Stromal cell of bone marrow (primary cell): Measurements from ENCODE around the gene INHA.

ENCODE experiments used
- DNase-seq: peaks from one replicate; pipeline ENCODE4 v3.0.0-alpha.2; 2012; ENCODE audit warnings: low read depth

The INHA gene, protein sequence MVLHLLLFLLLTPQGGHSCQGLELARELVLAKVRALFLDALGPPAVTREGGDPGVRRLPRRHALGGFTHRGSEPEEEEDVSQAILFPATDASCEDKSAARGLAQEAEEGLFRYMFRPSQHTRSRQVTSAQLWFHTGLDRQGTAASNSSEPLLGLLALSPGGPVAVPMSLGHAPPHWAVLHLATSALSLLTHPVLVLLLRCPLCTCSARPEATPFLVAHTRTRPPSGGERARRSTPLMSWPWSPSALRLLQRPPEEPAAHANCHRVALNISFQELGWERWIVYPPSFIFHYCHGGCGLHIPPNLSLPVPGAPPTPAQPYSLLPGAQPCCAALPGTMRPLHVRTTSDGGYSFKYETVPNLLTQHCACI

DNA sequence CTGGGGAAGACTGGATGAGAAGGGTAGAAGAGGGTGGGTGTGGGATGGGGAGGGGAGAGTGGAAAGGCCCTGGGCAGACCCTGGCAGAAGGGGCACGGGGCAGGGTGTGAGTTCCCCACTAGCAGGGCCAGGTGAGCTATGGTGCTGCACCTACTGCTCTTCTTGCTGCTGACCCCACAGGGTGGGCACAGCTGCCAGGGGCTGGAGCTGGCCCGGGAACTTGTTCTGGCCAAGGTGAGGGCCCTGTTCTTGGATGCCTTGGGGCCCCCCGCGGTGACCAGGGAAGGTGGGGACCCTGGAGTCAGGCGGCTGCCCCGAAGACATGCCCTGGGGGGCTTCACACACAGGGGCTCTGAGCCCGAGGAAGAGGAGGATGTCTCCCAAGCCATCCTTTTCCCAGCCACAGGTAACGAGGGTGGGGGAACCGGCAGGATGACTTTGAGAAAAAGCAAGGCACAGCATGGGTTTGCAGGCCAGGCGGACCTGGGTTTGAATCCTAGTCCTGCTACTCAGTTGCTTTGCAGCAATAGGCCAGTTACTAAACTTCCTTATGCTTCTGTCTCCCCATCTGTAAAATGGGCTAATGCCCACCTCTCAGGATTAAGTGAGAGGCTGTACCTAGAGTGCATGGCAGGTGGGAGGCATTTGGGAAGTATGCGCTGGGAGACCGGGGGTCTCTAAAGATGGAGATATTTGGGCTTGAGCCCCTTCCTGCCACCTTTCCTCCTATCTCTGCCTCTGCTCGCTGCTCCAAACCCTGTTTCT is at the start of gene INHA:
TSS of gene INHA (plus strand) at position 74 of the 765 bp plus-strand sequence. CDS start at position 139, 65 bp downstream.
- DNase-seq = no peak

DNA sequence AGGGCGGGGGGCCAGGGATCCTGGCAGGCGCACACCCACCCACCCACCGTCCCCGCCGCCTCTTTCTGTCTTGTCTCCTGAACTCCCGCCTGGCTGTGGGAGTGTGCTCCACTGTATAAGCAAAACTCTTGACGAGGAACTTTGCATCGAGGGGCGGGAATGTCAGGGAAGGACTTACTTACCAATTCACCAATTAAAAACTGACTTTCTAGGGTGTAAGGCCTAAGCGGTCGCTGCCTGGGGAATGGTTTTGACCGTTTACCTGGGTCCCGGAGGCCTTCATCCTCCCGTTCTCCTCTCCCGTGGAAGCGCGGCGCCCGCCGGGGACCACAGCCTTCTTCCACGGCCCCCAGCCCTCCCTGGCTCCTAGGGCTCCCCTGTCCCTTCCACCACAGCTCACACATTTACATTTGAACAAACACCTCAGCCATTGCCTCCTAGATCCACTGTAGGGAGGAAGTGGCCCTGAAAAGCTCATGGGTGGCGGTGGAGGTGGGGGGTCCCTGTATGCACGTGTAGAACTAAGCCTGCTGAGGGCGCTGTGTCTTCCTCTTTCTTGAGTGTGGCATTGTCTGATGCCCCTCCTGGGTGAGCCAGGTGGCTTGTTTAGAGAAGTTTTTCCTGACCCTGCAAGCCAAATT is 49.0 kb upstream of the INHA start:
- no peak for DNase-seq

DNA sequence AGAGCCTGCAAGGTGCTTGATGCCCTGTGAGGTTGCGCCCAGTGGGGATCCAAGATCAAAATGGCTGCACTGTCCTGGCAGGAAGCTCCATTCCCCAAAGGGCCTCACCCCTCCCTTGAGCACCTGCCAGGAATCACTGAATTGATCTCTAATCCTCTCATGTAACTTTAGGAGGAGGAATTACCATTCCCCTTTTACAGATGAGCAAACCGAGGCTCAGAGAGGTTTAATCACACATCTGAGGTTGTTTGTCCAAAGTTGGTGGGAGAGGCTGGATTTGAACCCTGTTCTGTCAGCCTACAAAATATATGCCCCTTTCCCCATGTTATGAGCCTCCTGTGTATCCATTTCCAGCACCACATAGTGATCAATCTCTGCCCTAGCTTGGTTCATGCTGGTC is 47.3 kb upstream of the INHA start:
- DNase-seq = no peak

DNA sequence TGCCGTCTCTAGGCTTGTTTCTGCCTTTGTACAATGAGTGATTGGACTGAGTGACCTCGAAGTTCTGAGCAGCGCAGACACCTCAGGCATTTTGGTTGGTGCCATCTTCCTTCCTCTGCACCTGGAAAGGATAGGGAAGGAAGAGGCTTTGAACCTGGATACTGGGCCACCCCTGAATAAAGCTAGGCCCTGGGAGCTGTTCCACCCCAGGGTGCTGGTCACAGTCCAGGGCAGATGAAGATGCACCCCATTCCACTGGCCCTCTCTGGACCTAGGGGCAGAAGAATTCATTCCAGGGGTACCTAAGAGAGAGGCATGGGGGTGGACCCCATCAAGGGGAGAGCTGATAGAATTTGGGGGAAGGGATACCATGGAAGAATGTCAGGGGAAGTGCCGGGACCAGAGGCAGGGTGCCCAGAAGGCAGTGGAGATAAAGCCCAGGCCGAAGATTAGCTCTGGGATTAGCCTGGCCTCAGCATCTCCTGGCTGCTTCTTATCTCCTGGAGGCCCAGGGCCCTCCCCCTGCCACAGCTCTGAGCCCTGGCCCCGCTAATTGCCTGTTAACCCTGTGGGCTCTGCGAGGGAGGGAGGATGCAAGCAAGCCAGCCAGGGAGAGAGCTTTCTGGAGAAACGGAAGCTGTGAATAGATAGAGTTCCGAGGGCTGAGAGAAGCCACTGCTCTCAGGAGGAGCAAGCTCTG is 46.4 kb upstream of the INHA start:
- no peak for DNase-seq

DNA sequence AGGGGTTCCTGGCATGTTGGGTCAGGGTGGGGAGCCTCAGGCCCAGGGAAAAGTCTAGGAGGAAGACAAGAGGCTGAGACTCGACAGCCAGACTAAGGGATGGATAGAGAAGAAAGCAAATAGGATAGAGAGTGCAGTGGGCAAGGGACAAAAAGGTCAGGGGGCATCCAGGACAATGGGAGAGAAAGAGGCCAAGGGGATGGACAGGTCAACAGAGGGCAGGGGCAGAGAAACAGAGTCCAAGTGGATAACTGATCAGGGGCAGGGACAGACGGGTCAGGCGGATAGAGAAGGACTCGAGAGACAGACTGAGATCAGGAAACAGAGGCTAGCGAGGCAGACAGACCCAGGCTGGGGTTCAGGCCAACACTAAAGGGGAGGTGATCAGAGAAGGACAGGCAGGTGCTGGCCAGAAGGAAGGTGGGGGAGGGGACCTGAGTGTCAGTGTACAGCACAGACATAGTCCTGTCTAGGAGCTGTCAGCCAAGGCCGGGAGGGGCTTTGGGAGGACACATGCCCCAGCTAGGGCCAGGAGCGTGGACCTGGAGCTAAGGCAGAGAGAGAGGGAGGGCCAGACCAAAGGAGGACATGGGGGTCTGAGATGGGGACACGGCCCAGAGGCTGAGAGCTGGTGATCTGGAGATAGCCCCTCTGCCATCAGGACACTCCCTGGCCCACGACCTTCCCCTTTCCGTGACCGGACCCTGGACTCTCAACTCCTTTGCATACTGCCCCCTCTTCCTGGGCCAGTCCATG is 45.6 kb upstream of the INHA start:
- no peak for DNase-seq

DNA sequence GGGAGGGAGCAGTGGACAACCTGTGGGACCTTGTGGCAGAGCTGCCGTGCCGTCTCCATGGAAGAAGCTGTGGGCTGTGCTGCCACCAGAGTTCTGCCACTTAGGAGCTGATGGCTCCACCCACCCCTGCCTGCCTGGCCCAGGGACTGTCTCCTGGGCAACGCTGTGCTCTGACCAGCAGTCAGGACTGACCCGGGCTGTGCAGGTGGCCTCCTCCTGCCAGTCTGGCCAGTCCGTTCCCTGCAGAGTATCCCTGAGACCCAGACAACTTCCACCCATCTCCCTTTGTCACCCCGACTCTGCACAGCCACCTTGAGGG is 45.1 kb upstream of the INHA start:
- no peak for DNase-seq

DNA sequence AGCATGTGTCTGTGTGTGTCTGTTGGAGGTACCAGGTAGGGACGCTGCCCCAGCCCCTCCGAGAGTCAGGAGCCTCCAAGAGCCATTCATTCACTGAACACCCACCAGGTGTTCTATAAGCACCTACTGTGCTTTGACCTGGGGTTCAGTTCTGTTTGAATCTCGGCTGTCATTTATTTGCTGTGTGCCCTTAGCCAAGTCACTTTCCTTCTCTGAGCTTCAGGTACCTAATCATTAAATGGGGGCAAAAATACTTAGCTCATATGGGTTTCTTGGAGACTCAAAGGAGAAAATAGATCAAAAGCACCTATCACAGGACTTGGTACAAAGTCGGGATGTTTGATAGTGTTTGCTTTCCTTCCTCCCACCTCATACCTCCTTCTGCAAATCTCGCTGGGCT is 44.6 kb upstream of the INHA start:
- no peak for DNase-seq

DNA sequence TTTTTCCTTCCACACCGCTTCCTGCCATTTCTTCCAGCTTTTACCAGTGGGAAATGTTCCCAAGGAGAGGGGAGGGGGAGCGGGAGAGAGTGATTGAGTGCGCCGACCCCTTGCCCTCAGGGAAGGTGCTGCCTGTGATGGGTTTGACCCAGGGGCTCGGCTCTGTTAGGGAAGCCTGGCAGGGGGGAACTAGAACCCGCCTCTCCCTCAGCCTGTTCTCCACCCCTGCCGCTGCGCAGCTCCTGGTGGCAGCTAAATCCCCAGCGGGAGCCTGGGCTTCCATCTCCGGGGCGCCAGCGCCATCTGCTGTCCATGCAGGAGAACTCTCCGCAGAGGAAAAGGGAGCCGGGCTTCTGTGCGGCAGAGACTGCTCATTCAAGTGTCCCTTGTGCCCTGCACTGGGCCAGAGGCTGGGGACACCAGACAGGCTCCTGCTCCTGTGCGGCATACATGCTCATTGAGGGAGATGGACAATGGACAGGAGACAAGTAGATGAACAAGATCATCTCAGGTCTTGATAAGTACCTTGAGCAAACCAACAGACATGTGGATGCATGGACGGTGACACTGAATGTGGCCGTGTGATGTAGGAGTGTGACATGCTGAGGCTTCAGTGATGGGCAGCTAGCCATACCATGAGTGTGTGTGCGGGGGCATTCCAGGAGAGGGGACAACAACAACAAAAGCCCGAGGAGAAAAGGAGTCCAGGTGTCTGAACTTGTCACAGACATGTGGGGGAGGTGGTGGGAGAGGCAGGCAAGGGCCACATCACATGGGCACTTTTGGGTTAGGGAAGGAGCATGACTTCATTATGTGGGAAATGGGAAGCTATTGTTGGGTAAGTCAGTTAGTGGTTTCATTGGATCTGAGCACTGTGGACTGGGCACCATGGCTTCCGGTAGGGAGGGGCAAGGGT is 41.8 kb upstream of the INHA start:
- DNase-seq = peak; percentile 48

DNA sequence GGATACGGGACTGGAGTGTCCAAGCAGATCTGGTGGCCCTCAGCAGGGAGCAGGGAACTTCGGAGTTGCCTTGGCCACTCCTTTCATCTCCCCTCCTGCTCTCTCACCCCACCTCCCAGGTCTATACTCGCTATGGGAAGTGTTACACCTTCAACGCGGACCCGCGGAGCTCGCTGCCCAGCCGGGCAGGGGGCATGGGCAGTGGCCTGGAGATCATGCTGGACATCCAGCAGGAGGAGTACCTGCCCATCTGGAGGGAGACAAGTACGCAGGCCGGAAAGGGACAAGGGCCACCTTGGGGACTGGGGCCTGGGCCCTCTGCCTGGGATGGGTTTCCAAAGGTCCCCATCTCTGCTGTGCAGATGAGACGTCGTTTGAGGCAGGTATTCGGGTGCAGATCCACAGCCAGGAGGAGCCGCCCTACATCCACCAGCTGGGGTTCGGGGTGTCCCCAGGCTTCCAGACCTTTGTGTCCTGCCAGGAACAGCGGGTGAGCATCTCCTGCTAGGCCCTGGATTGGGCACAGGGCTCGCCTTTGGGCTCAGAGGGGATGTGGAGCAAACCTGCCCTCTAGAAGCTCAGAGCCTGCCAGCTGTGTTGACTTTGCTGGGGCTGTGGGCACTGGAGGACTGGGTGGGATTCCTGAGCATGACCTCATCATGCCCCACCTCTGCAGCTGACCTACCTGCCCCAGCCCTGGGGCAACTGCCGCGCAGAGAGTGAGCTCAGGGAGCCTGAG is 40.3 kb upstream of the INHA start:
- no peak for DNase-seq

DNA sequence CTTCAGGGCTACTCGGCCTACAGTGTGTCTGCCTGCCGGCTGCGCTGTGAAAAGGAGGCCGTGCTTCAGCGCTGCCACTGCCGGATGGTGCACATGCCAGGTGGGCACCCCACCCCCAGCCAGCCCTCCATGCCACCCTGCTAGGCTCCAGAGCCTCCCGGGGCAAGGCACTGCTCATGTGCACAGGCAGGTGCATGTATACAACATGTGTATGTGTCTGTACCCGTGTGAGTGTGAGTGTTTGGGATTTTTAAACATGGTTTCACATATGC is 39.8 kb upstream of the INHA start:
- no peak for DNase-seq

DNA sequence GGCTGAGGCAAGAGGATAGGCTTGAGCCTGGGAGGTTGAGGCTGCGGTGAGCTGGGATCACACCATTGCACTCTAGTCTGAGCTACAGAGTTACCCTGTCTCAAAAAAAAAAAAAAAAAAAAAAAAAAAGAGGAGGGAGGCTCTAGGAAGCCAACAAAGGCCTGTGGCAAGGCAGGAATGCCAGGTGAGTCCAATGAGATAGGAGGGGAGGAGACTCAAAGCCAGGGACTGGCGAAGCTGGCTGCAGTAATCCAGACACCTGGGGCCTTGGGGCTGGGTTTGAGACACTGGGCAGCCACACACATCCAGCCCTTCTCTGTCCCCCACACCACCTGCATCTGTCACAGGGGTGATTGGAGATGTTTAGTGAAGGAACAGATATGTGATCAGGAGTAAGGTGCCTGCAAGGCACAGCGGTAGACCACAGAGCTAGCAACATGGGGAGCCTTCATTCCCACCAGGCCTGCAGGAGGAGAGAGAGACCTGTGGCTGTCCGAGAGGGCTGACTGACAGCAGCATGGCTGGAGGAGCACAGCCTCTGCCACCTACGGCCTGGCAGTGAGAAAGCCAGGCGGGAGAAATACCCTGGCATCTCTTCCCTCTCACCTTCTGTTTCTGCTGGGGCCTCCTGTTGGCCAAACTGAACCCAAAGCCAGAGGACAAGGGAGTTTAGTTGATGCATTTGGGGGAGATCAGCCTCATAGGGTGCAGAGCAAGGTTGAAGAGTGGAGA is 38.0 kb upstream of the INHA start:
- no peak for DNase-seq

DNA sequence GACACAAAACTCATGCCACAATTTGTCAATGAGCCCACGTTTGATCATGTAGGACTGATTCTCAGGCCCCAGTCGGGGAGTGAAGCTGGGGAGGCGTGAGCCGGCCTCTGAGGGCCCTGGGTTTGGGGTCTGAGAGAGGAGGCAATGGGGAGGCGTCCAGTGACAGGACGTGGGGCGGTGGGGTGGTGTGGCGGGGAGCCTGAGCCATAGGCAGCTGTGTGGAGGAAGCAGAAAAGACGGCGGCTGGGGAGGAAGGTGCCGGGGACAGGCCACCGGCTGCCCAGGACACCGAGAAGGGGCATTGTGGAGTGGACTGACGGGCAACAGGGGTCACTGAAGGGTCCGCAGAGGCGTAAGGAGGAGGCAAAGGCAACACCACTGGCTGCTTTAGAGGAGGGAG is 35.7 kb upstream of the INHA start:
- no peak for DNase-seq

DNA sequence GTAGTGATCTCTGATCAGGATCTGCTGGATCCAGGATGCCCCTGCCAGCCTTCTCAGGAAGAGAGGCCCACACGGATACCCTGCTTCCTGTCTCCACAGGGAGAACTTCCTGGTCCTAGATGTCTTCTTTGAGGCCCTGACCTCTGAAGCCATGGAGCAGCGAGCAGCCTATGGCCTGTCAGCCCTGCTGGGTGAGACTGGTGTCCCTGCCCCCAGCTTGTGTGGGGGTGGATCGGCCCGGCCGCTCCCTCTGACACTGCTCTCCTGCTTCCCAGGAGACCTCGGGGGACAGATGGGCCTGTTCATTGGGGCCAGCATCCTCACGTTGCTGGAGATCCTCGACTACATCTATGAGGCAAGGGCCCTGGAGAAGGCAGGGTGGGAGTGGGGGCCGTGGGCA is 35.1 kb upstream of the INHA start:
- no peak for DNase-seq

DNA sequence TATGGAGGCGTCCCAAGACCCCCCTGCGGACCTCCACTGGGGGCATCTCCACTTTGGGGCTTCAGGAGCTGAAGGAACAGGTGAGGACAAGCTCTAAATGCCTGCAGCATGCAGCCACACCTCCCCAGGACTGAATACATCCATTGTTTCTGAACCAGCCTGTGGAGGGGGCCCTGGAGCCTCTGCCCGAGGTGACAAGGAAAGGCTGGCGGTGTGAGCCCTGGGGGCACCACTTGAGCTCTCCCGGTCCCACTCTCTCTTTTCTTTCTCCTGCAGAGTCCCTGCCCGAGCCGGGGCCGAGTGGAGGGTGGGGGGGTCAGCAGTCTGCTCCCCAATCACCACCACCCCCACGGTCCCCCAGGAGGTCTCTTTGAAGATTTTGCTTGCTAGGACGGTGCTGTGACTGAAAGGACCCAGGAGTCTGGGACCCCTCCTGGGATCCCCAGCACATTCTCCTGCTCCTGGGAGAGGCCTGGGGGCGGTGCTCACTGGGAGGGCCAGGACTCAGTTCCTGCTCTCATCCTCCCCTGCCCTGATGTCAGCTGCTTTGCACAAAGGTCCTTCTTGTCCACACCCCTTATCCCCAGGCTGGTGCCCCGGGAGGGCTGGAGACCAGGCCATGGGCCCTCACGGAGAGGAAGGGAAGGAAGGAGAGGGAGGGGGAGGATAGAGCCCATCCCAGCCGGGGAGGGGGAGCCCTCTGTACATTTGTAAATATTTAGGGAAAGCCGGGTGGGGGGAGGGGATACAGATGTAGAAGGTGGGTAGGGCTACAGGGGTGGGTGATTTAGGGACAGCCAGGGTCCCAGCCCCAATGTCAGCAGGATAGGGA is 34.2 kb upstream of the INHA start:
- no peak for DNase-seq

DNA sequence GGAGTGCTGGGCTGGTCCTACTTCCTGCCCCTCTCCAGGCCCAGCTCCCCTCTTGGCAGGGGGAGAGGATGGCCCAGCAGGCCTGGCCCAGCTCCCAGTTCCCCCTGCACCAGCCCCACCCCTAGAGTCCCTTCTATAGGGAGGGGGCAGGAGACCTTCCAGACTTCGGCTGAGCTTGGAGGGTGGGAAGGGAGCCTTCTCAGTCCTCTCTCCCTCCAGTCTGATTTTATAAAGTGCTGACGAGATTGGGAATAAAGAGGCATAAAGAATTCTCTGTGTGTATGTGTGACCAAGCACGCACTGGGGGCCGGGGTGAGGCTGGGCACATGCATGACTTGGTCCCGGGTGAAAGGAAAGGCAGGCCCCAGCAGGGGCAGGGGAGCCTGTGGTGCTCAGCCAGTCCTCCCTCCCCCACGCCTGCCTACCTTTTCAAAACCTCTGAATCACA is 33.6 kb upstream of the INHA start:
- DNase-seq = no peak

DNA sequence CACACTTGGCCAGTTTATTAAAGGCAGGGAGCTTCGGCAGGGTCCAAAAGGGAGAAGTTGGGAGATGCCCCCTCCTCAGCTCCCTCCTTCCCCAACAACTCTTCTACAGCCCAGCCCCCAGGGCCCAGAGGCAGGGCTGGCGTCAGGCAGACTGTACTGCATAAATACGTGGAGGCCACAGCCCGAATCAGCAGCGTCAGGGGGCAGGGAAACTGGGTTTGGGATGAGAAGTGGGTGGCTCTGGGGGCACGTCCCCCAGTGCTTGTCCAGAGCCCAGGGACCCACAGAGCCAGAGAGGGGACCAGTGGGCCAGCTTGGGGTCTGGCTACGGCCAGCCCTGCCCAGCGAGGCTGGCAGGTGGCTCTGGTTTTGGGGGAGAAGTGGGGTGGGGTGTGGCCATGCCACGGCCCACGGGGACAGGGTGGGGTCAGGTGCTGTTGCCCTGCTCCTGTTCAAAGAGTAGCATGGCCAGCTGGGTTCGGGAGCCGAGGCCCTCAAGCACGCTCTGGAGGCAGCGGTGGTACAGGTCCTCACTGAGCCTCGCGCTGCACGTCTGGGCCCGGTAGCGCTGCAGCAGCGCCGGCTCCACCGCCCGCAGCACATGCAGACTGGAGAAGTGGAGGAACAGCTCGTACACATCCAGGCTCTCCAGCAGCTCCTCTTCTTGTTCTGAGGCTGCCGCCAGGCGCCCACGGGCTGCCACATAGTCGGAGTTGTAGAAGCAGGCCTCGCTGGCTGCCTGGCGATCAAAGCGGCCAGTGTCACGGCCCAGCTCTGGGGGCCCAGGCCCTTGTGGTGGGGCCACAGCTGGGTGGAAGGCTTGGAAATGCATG is 32.9 kb upstream of the INHA start:
- DNase-seq = no peak

DNA sequence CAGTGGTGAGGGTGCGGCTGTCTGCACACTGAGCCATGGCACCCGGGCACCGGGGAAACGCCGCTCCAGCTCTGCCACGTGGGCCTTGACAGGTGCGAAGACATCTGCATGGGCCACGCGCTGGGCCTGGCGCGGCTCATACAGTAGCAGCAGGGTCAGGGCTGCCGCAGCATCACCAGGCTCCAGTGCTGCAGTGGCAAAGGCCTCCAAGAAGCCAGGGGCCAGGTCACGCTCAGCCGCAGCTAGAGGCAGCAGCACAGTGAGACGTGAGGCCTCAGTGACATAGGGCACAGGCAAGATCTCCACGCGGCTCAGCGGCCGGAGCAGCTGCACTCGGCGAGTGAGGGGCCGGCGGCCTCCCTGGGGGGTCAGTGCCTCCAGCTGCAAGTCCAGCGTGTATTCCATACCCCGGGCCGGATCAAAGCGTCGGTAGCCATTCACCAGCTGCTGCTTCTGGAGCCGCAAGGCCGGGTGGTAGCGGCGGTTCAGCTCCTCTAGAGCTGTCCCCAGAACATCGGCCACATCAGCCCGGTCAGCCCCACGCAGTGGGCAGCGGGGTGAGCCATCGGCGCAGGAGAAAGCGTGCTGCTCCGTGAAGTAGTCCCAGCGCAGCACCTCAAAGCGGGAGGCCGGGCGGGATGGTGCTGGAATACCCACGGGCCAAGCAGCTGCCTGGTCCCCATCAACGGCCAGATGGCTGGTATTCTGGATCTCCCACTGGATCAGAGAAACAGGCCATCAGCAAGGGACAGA is 32.0 kb upstream of the INHA start:
- DNase-seq = no peak
